ENCODE results near the gene TMEM72. TPM values are rescaled to one million over a fixed set of nuclear protein-coding genes. Genes with fewer than 3 reads are reported as not detected.

The TMEM72 gene
- total and polyA plus RNA-seq, 4 donors: 0.02 to 0.33 TPM; not detected in 2

GRCh38 chr10:44931621-44932516 is 20.7 kb downstream of the TMEM72 start:
- Histone ChIP-seq H3K4me3 (ENCODE audit: low read depth in 1 of 3, low read length in 3 of 3) (no peak overlapping the region), H3K27ac (ENCODE audit: low read depth in 1 of 2, low read length in 2 of 2) (no peak overlapping the region), H3K9me3 (ENCODE audit: control insufficient read depth in 4 of 4, low read length in 3 of 4) (no peaks in the 10 kb centered on the region), H3K9ac (ENCODE audit: low read depth in 1 of 2, low read length in 2 of 2) (no peak overlapping the region), H3K36me3 (ENCODE audit: control insufficient read depth in 4 of 4, insufficient read depth in 3 of 4, low read depth in 1 of 4, low read length in 3 of 4) (no peaks in the 10 kb centered on the region), H3K4me1 (ENCODE audit: control insufficient read depth in 4 of 4, insufficient read depth in 4 of 4, low read length in 3 of 4) (peaks cover 3 to 6% (median 4%) of the 10 kb centered on the region in 4 donors), H3K27me3 (ENCODE audit: control insufficient read depth in 4 of 4, insufficient read depth in 4 of 4, low read length in 3 of 4) (no peaks in the 10 kb centered on the region)
- WGBS: 90% methylated on average over 10 of the region's 10 CpGs
- DNase-seq (ENCODE audit: low spot score): peak; percentile 27
- TF ChIP-seq TAF1 (conservative IDR thresholded peaks at IDR 0.05): no peak

- no peak overlapping the region for H3K27ac ChIP-seq (ENCODE audit: low read depth in 1 of 2, low read length in 2 of 2)
- TF ChIP-seq NR2F2 (IDR thresholded peaks at IDR 0.05) (no peak), RAD21 (IDR thresholded peaks at IDR 0.05) (peak; percentile 99 to 100), JUND (IDR thresholded peaks at IDR 0.05) (no peak), HNF4A (conservative IDR thresholded peaks at IDR 0.05) (peak; percentile 15 to 54), CTCF (IDR thresholded peaks at IDR 0.05; ENCODE audit: low read depth, low read length, missing input control) (peak; percentile 95), RXRA (IDR thresholded peaks at IDR 0.05) (peak in 1 of 2 donors; percentile 49), REST (IDR thresholded peaks at IDR 0.05) (no peak), ZBTB33 (IDR thresholded peaks at IDR 0.05) (no peak), GABPA (IDR thresholded peaks at IDR 0.05 in 1 of 2, conservative IDR thresholded peaks at IDR 0.05 in 1 of 2) (no peak)
- DNase-seq (ENCODE audit: low spot score): peak; percentile 91
- no peak overlapping the region for H3K4me3 ChIP-seq (ENCODE audit: low read depth in 1 of 3, low read length in 3 of 3)
- 47% methylated on average over 10 of the region's 10 CpGs for WGBS
- H3K27me3 ChIP-seq (ENCODE audit: control insufficient read depth in 4 of 4, insufficient read depth in 4 of 4, low read length in 3 of 4): no peaks in the 10 kb centered on the region
- H3K4me1 ChIP-seq (ENCODE audit: control insufficient read depth in 4 of 4, insufficient read depth in 4 of 4, low read length in 3 of 4): peaks cover 0 to 6% (median under 1%) of the 10 kb centered on the region in 4 donors
- H3K9me3 ChIP-seq (ENCODE audit: control insufficient read depth in 4 of 4, low read length in 3 of 4): no peaks in the 10 kb centered on the region
- H3K36me3 ChIP-seq (ENCODE audit: control insufficient read depth in 4 of 4, insufficient read depth in 3 of 4, low read depth in 1 of 4, low read length in 3 of 4): no peaks in the 10 kb centered on the region
- H3K9ac ChIP-seq (ENCODE audit: low read depth in 1 of 2, low read length in 2 of 2): no peak overlapping the region
These were observed 21.6 kb downstream of the TMEM72 start for GRCh38 chr10:44932517-44933450.
